Lung (tissue), 12 donors: ENCODE results near the gene CUL4A. TPM values are rescaled to one million over a fixed set of nuclear protein-coding genes. Genes with fewer than 3 reads are reported as not detected.

ENCODE experiments used
- ATAC-seq: fragments of 200-7000 bp; cut with Tn5 transposase; one replicate; pipeline ENCODE4 v1.9.1; 2020; ENCODE audit warnings: moderate number of reproducible peaks; ENCODE audit not compliant: insufficient read depth, low FRiP score
- DNase-seq, 3 donors: peaks; one replicate each; pipeline ENCODE4 v3.0.0-alpha.2; 2013 to 2017
- H3K27ac ChIP-seq, 2 donors: one replicate each; pipeline ENCODE4 v1.5.1; 2013; ENCODE audit warnings: mild to moderate bottlenecking in 2 of 2, moderate library complexity in 2 of 2, control low read depth in 1 of 2, inconsistent platforms in 1 of 2, low read depth in 1 of 2, low read length in 1 of 2
- H3K27me3 ChIP-seq, 3 donors: one replicate each; pipeline ENCODE4 v1.5.1; 2013; ENCODE audit warnings: low read length in 2 of 3; ENCODE audit not compliant: control insufficient read depth in 3 of 3, insufficient read depth in 3 of 3
- H3K36me3 ChIP-seq, 4 donors: one replicate each; pipeline ENCODE4 v1.5.1; 2013; ENCODE audit warnings: low read length in 4 of 4, mild to moderate bottlenecking in 1 of 4, moderate library complexity in 1 of 4; ENCODE audit not compliant: control insufficient read depth in 4 of 4, insufficient read depth in 4 of 4
- H3K4me1 ChIP-seq, 5 donors: one replicate each; pipeline ENCODE4 v1.5.1; 2013; ENCODE audit warnings: low read length in 5 of 5, mild to moderate bottlenecking in 2 of 5, moderate library complexity in 1 of 5; ENCODE audit not compliant: control insufficient read depth in 5 of 5, insufficient read depth in 5 of 5
- H3K4me3 ChIP-seq: one replicate; pipeline ENCODE4 v1.5.1; 2013; ENCODE audit warnings: mild to moderate bottlenecking, control low read depth, moderate library complexity
- H3K9ac ChIP-seq, 2 donors: one replicate each; pipeline ENCODE4 v1.5.1; 2013; ENCODE audit warnings: low read length in 2 of 2, control low read depth in 1 of 2; ENCODE audit not compliant: insufficient read depth in 1 of 2
- H3K9me3 ChIP-seq, 4 donors: one replicate each; pipeline ENCODE4 v1.5.1; 2013; ENCODE audit warnings: low read length in 3 of 4, mild to moderate bottlenecking in 1 of 4, moderate library complexity in 1 of 4; ENCODE audit not compliant: control insufficient read depth in 4 of 4, insufficient read depth in 3 of 4
- WGBS, 2 donors: extraction: QIAGEN DNeasy Blood & Tissue Kit; methylation state at CpG; one replicate each; pipeline ENCODE4 v1.1.7; 2013; 5-methylcytosine and 5-hydroxymethylcytosine counted together
- polyA plus RNA-seq, 2 donors: library from polyadenylated mRNA; stranded (reverse); fragments of 200-250 nt; gene quantifications; one replicate each; pipeline ENCODE4 v1.2.1, GENCODE V29; 2013
- total RNA-seq, 2 donors: library from RNA; depleted of rRNA in 1 of 2; stranded (reverse); fragments of >200 nt in 1 of 2; gene quantifications; one replicate each; pipeline ENCODE4 v1.2.1, GENCODE V29; 2014 to 2021
- TF ChIP-seq, protein P1 (sequence below): IDR thresholded peaks from 2 replicates; pipeline ENCODE4 v1.5.1; 2012; ENCODE audit warnings: mild to moderate bottlenecking; ENCODE audit errors: control extremely low read depth, extremely low read depth
- donor health status: control.
- donor health status: control.
- donor health status: Bipolar disorder and iron deficiency.
- donor health status: healthy.
- donor health status: DM: yes; HTN: yes; CAD: no.

The CUL4A gene
- total and polyA plus RNA-seq, 4 donors: 29.2 to 88.1 (median 57.5) TPM

- TF ChIP-seq, protein P1, sequence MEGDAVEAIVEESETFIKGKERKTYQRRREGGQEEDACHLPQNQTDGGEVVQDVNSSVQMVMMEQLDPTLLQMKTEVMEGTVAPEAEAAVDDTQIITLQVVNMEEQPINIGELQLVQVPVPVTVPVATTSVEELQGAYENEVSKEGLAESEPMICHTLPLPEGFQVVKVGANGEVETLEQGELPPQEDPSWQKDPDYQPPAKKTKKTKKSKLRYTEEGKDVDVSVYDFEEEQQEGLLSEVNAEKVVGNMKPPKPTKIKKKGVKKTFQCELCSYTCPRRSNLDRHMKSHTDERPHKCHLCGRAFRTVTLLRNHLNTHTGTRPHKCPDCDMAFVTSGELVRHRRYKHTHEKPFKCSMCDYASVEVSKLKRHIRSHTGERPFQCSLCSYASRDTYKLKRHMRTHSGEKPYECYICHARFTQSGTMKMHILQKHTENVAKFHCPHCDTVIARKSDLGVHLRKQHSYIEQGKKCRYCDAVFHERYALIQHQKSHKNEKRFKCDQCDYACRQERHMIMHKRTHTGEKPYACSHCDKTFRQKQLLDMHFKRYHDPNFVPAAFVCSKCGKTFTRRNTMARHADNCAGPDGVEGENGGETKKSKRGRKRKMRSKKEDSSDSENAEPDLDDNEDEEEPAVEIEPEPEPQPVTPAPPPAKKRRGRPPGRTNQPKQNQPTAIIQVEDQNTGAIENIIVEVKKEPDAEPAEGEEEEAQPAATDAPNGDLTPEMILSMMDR: no peak
- Histone ChIP-seq H3K27ac (no peak overlapping the region), H3K36me3 (peaks cover 2 to 45% (median 36%) of the 10 kb centered on the region in 4 donors), H3K9ac (no peak overlapping the region), H3K4me1 (peaks cover 0 to 36% (median 0%) of the 10 kb centered on the region in 5 donors), H3K9me3 (no peaks in the 10 kb centered on the region), H3K27me3 (no peaks in the 10 kb centered on the region), H3K4me3 (no peak overlapping the region)
- ATAC-seq (no peak), DNase-seq (peak; percentile 81 to 85 (median 84))
- 69 to 86% methylated on average over 7 of the region's 7 CpGs for WGBS, 2 donors
Observed at GRCh38 chr13:113226873-113227450, 17.5 kb downstream of the CUL4A start.

DNA sequence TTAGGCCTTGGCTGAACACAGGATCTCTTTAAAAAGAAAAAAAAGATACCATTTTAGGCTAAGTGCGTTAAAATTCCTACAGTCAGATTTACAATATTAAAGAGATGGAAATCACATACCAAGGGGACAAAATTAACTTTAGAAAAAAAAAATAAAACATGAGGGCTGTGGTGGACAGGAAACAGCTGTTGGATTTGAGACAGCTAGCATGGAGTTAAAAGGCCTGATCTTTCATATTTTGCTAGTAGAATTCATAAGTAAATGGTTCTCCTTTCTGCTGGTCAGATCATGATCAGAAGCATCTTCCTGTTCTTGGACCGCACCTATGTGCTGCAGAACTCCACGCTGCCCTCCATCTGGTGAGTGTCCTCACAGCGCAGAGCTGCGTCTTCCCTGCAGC lies 19.7 kb downstream of the CUL4A start:
- Histone ChIP-seq H3K9ac (no peak overlapping the region), H3K4me1 (peaks cover 0 to 36% (median 0%) of the 10 kb centered on the region in 5 donors), H3K27me3 (no peaks in the 10 kb centered on the region), H3K27ac (no peak overlapping the region), H3K36me3 (peaks cover 2 to 41% (median 32%) of the 10 kb centered on the region in 4 donors), H3K4me3 (no peak overlapping the region), H3K9me3 (no peaks in the 10 kb centered on the region)
- TF ChIP-seq, protein P1: no peak
- ATAC-seq (no peak), DNase-seq (peak; percentile 71 to 97 (median 95))
- WGBS, 2 donors: 87 to 95% methylated on average over 5 of the region's 5 CpGs

DNA sequence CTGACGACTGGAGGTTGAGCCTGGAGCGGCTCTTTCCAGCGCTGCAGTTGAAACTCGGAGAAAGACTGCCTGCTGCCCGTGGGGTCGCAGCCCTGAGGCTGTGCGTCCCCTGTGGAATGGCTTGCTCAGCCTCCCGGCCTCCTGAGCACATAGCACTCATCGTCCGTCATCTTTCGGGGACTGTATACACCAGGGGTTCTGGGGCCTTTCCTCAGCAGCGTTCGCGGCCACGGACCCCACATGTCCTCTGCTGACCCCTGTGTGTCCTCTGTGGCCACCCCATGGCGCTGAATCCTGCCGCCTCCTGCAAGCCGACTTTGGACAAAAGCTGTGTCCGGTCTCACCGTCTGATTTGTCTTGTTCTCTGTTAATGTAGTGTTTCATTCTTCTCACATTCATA lies 20.4 kb downstream of the CUL4A start:
- Histone ChIP-seq H3K36me3 (peaks cover 2 to 41% (median 27%) of the 10 kb centered on the region in 4 donors), H3K4me1 (peaks cover 0 to 36% (median 0%) of the 10 kb centered on the region in 5 donors), H3K27ac (no peak overlapping the region), H3K9me3 (peaks cover 0 to 3% (median 0%) of the 10 kb centered on the region in 4 donors), H3K27me3 (no peaks in the 10 kb centered on the region), H3K9ac (no peak overlapping the region), H3K4me3 (no peak overlapping the region)
- ATAC-seq: no peak
- 89 to 90% methylated on average over 20 of the region's 20 CpGs for WGBS, 2 donors
- peak in 1 of 3 donors; percentile 7 for DNase-seq
- TF ChIP-seq, protein P1: no peak
